Esophagus muscularis mucosa (tissue), 4 donors: ENCODE data around the gene PPP2R3B.

Experiments
- EP300 ChIP-seq: sonication (generic); formaldehyde crosslinking; IDR thresholded peaks from one replicate; pipeline ENCODE4 v1.6.1; 2017; ENCODE audit warnings: antibody characterized with exemption
- POLR2AphosphoS5 ChIP-seq, 2 donors: sonication (generic); formaldehyde crosslinking; IDR thresholded peaks; one replicate each; pipeline ENCODE4 v1.6.1; 2017; ENCODE audit warnings: antibody characterized with exemption in 2 of 2
- TF ChIP-seq, protein P1 (sequence below), 3 experiments: fragments of 200-600 bp in 2 of 3; fragments of 450-650 bp in 1 of 3; sonication (generic) in 2 of 3; IDR thresholded peaks; one replicate each; pipeline ENCODE4 v1.5.1; 2017 to 2019; ENCODE audit warnings: antibody characterized with exemption in 3 of 3, mild to moderate bottlenecking in 2 of 3, moderate library complexity in 1 of 3

DNA sequence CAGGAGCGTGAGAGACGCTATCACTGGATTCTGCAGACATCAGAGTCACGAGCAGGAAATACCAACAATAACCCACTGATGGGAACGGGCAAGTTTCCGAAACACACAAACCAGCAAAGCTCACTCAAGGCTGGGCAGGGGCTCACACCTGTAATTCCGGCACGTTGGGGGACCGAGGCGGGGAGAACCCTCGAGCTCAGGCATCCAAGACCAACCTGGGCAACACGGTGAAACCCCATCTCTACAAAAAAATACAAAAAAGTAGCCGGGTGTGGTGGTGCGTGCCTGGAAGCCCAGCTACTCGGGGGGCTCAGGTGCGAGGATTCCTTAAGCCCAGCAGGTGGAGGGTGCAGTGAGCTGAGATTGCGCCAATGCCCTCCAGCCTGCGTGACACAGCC lies 51.0 kb downstream of the PPP2R3B start:
- no peak for TF ChIP-seq EP300
- TF ChIP-seq, protein P1, sequence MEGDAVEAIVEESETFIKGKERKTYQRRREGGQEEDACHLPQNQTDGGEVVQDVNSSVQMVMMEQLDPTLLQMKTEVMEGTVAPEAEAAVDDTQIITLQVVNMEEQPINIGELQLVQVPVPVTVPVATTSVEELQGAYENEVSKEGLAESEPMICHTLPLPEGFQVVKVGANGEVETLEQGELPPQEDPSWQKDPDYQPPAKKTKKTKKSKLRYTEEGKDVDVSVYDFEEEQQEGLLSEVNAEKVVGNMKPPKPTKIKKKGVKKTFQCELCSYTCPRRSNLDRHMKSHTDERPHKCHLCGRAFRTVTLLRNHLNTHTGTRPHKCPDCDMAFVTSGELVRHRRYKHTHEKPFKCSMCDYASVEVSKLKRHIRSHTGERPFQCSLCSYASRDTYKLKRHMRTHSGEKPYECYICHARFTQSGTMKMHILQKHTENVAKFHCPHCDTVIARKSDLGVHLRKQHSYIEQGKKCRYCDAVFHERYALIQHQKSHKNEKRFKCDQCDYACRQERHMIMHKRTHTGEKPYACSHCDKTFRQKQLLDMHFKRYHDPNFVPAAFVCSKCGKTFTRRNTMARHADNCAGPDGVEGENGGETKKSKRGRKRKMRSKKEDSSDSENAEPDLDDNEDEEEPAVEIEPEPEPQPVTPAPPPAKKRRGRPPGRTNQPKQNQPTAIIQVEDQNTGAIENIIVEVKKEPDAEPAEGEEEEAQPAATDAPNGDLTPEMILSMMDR (IDR thresholded peaks at IDR 0.05): no peak
- no peak for TF ChIP-seq POLR2AphosphoS5 (IDR thresholded peaks at IDR 0.05)
